Gastrocnemius medialis (tissue), 4 donors: ENCODE results near the gene MBD5. TPM values are rescaled to one million over a fixed set of nuclear protein-coding genes. Genes with fewer than 3 reads are reported as not detected.

Experiments used
- ATAC-seq, 2 donors: fragments of 150-250 bp; one replicate each; pipeline ENCODE4 v1.9.1; 2016
- DNase-seq, 2 donors: peaks; one replicate each; pipeline ENCODE4 v3.0.0-alpha.2; 2019
- H3K27ac ChIP-seq, 4 donors: fragments of 200-600 bp; sonication (generic); 1 replicate in 1 of 4; 2 replicates in 3 of 4; pipeline ENCODE4 v1.5.1; 2016 to 2018; ENCODE audit warnings: mild to moderate bottlenecking in 2 of 4, moderate library complexity in 1 of 4
- H3K27me3 ChIP-seq, 3 donors: fragments of 200-600 bp; sonication (generic) in 2 of 3; 1 replicate in 1 of 3; 2 replicates in 2 of 3; pipeline versions ENCODE4 v1.5.1 to v1.6.0; 2016 to 2019; ENCODE audit warnings: mild to moderate bottlenecking in 1 of 3, moderate library complexity in 1 of 3
- H3K36me3 ChIP-seq, 2 donors: fragments of 200-600 bp; sonication (generic) in 1 of 2; one replicate each; pipeline ENCODE4 v1.5.1; 2017 to 2018
- H3K4me1 ChIP-seq, 2 donors: fragments of 200-600 bp; sonication (generic) in 1 of 2; one replicate each; pipeline ENCODE4 v1.5.1; 2016 to 2017; ENCODE audit warnings: mild to moderate bottlenecking in 2 of 2
- H3K4me3 ChIP-seq, 4 donors: fragments of 200-600 bp; sonication (generic) in 3 of 4; 1 replicate in 1 of 4; 2 replicates in 3 of 4; pipeline ENCODE4 v1.5.1; 2016 to 2019; ENCODE audit warnings: mild to moderate bottlenecking in 2 of 4
- H3K9me3 ChIP-seq, 3 donors: fragments of 200-600 bp; sonication (generic) in 2 of 3; 1 replicate in 1 of 3; 2 replicates in 2 of 3; pipeline ENCODE4 v1.5.1; 2016 to 2019
- POLR2A ChIP-seq, 2 donors: fragments of 450-650 bp; IDR thresholded peaks; one replicate each; pipeline ENCODE4 v1.6.1; 2017; ENCODE audit warnings: antibody characterized with exemption in 2 of 2, mild to moderate bottlenecking in 2 of 2, moderate library complexity in 2 of 2
- in situ Hi-C, 4 donors: fragments of 200-750 bp; cut with MboI; loops; one replicate each; pipeline versions ENCODE4 v1.15.0 to v1.8.0; 2017; ENCODE audit warnings: low sequenced_read_pairs in 4 of 4
- intact Hi-C: fragments of 100-400 bp; cut with DNase I; formaldehyde crosslinking; loops from one replicate; pipeline ENCODE4 v1.15.1; 2023; ENCODE audit warnings: low total_unique reads
- total RNA-seq, 4 donors: library from RNA; depleted of rRNA; stranded (reverse); fragments of >200 nt; gene quantifications; one replicate each; pipeline versions ENCODE4 v1.1.0 to v1.2.3, GENCODE V29; 2016
- TF ChIP-seq, protein P1 (sequence below), 5 experiments: fragments of 450-650 bp in 3 of 5; fragments of 200-600 bp in 2 of 5; sonication (generic) in 2 of 5; IDR thresholded peaks in 4 of 5; conservative IDR thresholded peaks in 1 of 5; 1 replicate in 4 of 5; 2 replicates in 1 of 5; pipeline ENCODE4 v1.5.1; 2016 to 2019; ENCODE audit warnings: antibody characterized with exemption in 5 of 5, mild to moderate bottlenecking in 3 of 5, moderate library complexity in 3 of 5

Gene MBD5
- total RNA-seq, 4 donors from 2014 or later: 15.2 to 27.2 (median 15.5) TPM

DNA sequence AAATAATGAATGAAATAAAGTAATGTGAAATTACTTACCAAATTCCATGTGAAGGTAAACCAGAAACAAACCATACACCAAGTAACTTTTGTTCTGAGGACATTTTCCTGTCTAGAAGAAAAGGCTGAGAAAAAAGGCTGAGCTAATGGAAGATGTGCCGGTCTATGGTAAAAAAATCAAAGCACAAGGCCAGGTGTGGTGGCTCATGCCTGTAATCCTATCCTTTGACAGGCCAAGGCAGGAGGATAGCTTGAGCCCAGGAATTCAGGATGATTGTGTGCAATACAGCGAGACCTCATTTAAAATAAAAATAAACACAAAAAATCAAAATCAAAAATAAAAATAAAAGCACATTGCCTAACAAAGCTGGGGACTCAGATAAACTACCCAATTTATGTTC lies 7.0 kb upstream of the MBD5 start:
- H3K27me3 ChIP-seq: no peaks in the 10 kb centered on the region
- no peak for DNase-seq
- no peaks in the 10 kb centered on the region for H3K9me3 ChIP-seq
- peaks cover 36 to 39% of the 10 kb centered on the region in 2 donors for H3K4me1 ChIP-seq
- no peak for TF ChIP-seq POLR2A (IDR thresholded peaks at IDR 0.05)
- TF ChIP-seq, protein P1, sequence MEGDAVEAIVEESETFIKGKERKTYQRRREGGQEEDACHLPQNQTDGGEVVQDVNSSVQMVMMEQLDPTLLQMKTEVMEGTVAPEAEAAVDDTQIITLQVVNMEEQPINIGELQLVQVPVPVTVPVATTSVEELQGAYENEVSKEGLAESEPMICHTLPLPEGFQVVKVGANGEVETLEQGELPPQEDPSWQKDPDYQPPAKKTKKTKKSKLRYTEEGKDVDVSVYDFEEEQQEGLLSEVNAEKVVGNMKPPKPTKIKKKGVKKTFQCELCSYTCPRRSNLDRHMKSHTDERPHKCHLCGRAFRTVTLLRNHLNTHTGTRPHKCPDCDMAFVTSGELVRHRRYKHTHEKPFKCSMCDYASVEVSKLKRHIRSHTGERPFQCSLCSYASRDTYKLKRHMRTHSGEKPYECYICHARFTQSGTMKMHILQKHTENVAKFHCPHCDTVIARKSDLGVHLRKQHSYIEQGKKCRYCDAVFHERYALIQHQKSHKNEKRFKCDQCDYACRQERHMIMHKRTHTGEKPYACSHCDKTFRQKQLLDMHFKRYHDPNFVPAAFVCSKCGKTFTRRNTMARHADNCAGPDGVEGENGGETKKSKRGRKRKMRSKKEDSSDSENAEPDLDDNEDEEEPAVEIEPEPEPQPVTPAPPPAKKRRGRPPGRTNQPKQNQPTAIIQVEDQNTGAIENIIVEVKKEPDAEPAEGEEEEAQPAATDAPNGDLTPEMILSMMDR (IDR thresholded peaks at IDR 0.05 in 4 of 5, conservative IDR thresholded peaks at IDR 0.05 in 1 of 5): no peak
- in situ Hi-C loops (loop anchor here in 1 of 4 donors (10.0 kb wide), 1 partner anchor 169 kb away; the partner anchor contains the start of gene ACVR2A), intact Hi-C loops (no loop called here)
- ATAC-seq: no peak
- no peak overlapping the region for H3K27ac ChIP-seq
- no peaks in the 10 kb centered on the region for H3K36me3 ChIP-seq
- H3K4me3 ChIP-seq: no peak overlapping the region

DNA sequence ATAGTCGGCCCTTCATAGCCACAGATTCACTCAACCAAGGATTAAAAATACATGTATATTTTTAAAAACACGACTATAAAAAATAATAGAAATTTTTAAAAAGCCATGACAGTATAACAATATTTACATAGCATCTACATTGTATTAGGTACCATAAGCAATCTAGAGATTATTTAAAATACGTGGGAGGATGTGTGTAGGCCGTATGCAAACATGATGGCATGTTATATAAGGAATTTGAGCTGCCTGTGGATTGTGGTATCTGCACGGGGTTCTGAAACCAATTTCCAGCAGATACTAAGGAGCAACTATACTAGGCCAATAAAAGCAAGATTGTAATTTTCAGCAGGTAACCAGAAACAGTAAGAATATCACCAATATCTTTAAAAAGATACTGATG lies 6.3 kb upstream of the MBD5 start:
- DNase-seq (no peak), ATAC-seq (no peak)
- in situ Hi-C loops: loop anchor here in 1 of 4 donors (10.0 kb wide), 1 partner anchor 170 kb away; the partner anchor contains the start of gene ACVR2A
- no peaks in the 10 kb centered on the region for H3K36me3 ChIP-seq
- no peak overlapping the region for H3K4me3 ChIP-seq
- no peak overlapping the region for H3K27ac ChIP-seq
- intact Hi-C loops: no loop called here
- H3K27me3 ChIP-seq: no peaks in the 10 kb centered on the region
- peaks cover 43 to 47% of the 10 kb centered on the region in 2 donors for H3K4me1 ChIP-seq
- no peaks in the 10 kb centered on the region for H3K9me3 ChIP-seq
- TF ChIP-seq POLR2A (IDR thresholded peaks at IDR 0.05): no peak
- TF ChIP-seq, protein P1 (IDR thresholded peaks at IDR 0.05 in 4 of 5, conservative IDR thresholded peaks at IDR 0.05 in 1 of 5): no peak

DNA sequence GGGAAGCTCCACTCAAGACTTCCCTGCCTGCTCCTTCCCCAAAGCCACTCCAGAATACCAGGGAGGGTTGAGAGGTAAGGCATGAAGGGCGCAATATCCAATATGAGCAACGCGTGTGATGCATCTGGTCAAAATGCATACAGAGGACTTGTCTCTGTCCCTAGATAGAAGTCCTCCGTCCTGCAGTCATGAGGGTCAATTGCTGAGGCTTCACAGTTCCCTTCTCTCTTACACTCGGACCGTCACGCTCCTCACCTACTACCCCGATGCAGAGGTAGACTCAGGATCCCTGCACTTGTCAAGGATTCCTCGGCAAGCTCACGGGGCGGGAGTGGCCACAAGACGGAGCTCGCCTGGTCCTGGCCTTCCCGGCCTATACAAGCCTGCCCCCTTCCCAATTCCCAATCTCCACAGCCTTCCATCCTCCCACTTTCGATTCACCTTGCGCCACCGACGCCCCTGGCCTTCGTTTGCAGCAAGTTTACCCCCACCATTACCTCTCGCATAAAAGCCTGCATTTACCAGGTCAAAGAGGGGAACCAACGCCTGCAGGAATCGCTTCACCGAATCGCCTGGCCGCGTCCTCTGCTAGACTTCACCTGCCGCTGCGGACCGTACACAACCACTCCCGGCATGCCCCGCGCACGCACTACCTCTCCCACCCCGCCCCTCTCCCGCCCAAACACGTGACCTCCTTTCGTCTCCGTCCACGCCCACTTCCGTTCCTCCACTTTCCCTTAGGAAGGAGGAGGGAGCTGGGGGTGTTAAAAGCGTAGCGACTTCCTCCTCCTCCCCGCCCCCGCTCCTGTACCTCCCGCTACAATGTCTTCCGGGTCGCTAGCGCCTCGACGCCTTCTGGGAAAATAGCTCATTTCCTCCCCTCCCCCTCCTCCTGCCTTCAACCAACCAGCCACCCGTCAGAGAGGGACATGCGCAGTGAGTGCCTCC lies 506 bp upstream of the MBD5 start, which contains the start of gene ORC4:
Gene ORC4 (minus strand): TSS at position 627 of the 948 bp plus-strand sequence. CDS start 44,779 bp downstream, outside the sequence.
- Histone ChIP-seq H3K36me3 (no peaks in the 10 kb centered on the region), H3K4me3 (peak within 1 kb of the TSS; percentile 84 to 98 (median 90)), H3K27ac (peak within 1 kb of the TSS; percentile 95 to 99 (median 98)), H3K27me3 (no peaks in the 10 kb centered on the region), H3K9me3 (no peaks in the 10 kb centered on the region), H3K4me1 (peaks cover 40 to 49% of the 10 kb centered on the region in 2 donors)
- TF ChIP-seq, protein P1 (IDR thresholded peaks at IDR 0.05 in 4 of 5, conservative IDR thresholded peaks at IDR 0.05 in 1 of 5): peak in 4 of 5 experiments; percentile 12 to 53 (median 34)
- peak; percentile 55 to 62 for TF ChIP-seq POLR2A (IDR thresholded peaks at IDR 0.05)
- peak; percentile 99 for DNase-seq
- in situ Hi-C loops (no loop called here), intact Hi-C loops (loop anchor here (2.0 to 10.0 kb wide), 3 partner anchors 176 to 1564 kb away; partner anchors contain the start of genes ACVR2A, EPC2 and MMADHC)
- ATAC-seq: peak; percentile 96 to 98

DNA sequence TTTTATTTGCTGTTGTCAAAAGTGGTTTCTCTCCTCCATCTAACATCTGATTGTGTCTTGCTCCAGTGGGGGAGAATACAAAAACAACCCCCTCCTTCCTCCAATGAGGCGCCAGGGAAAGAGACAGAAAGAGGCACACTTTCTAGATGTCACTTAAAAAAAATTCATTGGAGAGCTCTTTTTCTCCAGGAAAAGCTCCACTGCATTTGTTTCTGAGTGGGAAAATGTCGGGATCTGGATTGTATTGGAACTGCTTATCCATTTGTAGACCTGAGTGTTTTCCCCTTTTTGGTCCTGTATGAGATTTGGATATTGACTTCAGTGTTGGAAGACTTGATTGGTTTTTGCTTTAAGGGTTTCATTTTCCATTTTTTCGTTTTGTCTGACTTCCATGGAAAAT lies 995 bp downstream of the MBD5 start:
- no peak for TF ChIP-seq POLR2A (IDR thresholded peaks at IDR 0.05)
- peak overlapping the region; percentile 95 to 99 (median 98) for H3K27ac ChIP-seq
- H3K27me3 ChIP-seq: no peaks in the 10 kb centered on the region
- intact Hi-C loops: loop anchor here (2.0 to 10.0 kb wide), 3 partner anchors 177 to 1563 kb away; partner anchors contain the start of genes ACVR2A, EPC2 and MMADHC
- no peaks in the 10 kb centered on the region for H3K9me3 ChIP-seq
- ATAC-seq (no peak), DNase-seq (no peak)
- H3K4me1 ChIP-seq: peaks cover 43 to 49% of the 10 kb centered on the region in 2 donors
- peak overlapping the region; percentile 84 to 98 (median 85) for H3K4me3 ChIP-seq
- no peaks in the 10 kb centered on the region for H3K36me3 ChIP-seq
- in situ Hi-C loops: no loop called here

DNA sequence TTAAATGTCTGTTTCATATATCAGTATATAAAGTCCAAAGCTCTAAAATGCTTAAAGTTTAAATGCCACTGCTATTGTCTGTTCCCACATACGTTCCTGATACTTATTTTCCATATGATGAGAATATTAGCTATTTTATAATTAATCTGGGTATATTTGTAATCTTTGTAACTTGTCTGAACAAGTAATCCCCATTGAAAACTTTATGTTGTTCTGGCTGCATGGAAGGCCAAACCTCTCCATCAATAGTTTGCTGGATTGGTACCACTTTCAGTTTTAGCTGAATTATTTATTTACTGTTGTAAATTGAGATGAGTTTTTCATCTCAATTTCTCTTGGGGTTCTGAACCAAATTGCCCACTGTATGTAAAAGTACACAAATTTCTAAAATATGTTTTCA lies 1.5 kb downstream of the MBD5 start:
- TF ChIP-seq, protein P1 (IDR thresholded peaks at IDR 0.05 in 4 of 5, conservative IDR thresholded peaks at IDR 0.05 in 1 of 5): no peak
- TF ChIP-seq POLR2A (IDR thresholded peaks at IDR 0.05): no peak
- H3K27ac ChIP-seq: peak overlapping the region in 3 of 4 donors; percentile 97 to 99 (median 98)
- H3K4me3 ChIP-seq: peak overlapping the region; percentile 84 to 98 (median 85)
- ATAC-seq: no peak
- H3K9me3 ChIP-seq: no peaks in the 10 kb centered on the region
- H3K27me3 ChIP-seq: no peaks in the 10 kb centered on the region
- H3K4me1 ChIP-seq: peaks cover 44 to 49% of the 10 kb centered on the region in 2 donors
- no peaks in the 10 kb centered on the region for H3K36me3 ChIP-seq
- DNase-seq: no peak
- intact Hi-C loops (loop anchor here (10.0 kb wide), 1 partner anchor 1562 kb away; the partner anchor contains the start of gene MMADHC), in situ Hi-C loops (no loop called here)
